Amygdala (tissue), 56 donors: ENCODE measurements around the gene ATP5MC2.
A peak's percentile ranks its signal among the peaks of the same experiment; 100 is the strongest.
"Not testable (repeated sequence)": the region's sequence is repeated elsewhere in the genome, so short reads cannot be mapped to it uniquely, and the experiment has no call there.

ENCODE experiments used
- DNase-seq, 56 donors: peaks; one replicate each; lab custom pipeline; 2025; lab: John Stamatoyannopoulos, UW

The ATP5MC2 gene

GRCh38 chr12:53675701-53676607 is at the start of gene ATP5MC2:
TSS of gene ATP5MC2 (minus strand) at chr12:53676083. CDS start at chr12:53672614, 3,469 bp downstream.
- DNase-seq = peak; percentile 68 to 99 (median 97)

- DNase-seq = no peak
Measured at GRCh38 chr12:53722450-53723041, 46.7 kb upstream of the ATP5MC2 start.

GRCh38 chr12:53720946-53721345 is 45.1 kb upstream of the ATP5MC2 start:
- DNase-seq = no peak

DNA sequence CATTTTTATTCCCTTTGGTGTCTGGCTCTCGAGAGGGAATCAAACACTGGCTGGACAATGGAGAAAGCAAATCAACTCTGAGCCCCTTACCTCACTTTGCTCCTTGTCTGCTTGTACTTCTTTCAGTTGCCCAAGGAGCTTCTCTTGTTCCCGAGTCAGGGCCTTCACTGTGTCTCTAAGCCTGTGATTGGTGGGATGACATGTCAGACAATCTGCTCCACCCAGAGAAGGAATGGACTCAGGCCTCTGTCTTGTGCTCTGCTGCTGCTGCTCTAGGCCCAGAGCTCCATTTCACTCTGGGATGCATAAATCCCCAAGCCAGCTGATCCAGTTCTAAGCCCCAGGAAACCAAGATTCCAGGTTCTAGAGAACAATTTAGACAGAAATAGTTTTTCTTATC is 43.8 kb upstream of the ATP5MC2 start:
- no peak for DNase-seq

DNA sequence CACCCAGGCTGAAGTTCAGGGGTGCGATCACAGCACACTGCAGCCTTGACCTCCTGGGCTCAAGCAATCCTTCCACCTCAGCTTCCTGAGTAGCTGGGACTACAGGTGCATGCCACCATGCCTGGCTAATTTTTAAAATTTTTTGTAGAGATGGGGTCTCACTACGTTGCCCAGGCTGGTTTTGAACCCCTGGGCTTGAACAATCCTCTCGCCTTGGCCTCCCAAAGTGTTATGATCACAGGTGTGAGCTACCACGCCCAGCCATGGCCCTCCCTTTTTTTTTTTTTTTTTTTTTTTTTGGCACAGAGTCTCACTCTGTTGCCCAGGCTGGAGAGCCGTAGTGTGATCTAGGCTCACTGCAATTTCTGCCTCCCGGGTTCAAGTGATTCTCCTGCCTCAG is 42.7 kb upstream of the ATP5MC2 start:
- DNase-seq = not testable (repeated sequence)

GRCh38 chr12:53717319-53717718 is 41.4 kb upstream of the ATP5MC2 start:
- no peak for DNase-seq

GRCh38 chr12:53714004-53714403 is 38.1 kb upstream of the ATP5MC2 start:
- DNase-seq = no peak

DNA sequence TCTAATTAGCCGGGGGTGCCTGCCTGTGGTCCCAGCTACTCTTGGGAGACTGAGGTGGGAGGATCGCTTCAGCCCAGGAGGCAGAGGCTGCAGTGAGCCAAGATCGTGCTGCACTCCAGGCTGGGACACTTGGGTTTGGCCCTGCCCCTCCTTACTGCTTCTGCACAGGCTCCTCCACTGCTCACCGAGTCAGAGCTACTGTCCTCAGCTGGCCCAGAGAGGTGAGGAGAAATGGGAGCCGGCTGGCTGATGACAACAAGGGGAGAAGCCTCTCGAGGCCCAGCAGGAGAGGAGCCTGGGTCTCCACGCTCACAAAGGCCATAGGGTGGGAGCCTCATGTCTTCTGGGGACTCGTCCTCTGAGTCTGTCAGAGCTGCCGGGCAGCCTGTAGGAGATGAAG is 37.6 kb upstream of the ATP5MC2 start:
- DNase-seq = no peak

- peak in 2 of 56 donors; percentile 8 to 11 for DNase-seq
Measured at GRCh38 chr12:53712059-53712643, 36.3 kb upstream of the ATP5MC2 start.

DNA sequence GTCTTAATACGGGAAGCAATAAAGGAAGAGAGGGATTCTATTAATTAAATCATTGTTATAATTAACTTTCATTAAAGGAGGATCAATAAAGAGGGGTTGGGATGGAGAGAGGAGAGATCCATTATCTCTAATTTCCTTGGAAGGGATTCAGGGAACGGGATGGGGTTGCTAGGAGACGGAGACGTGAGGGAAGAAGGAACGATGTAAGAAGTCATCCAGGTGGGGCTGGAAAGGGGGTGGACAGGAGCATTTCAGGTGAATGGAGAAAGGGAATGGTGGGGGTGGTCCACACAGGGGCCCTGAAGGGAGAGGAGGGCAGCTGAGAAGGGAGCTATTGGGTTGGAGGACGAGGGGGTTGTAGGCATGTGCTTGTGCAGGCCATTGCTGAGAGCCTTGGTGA is 34.2 kb upstream of the ATP5MC2 start:
- no peak for DNase-seq

DNA sequence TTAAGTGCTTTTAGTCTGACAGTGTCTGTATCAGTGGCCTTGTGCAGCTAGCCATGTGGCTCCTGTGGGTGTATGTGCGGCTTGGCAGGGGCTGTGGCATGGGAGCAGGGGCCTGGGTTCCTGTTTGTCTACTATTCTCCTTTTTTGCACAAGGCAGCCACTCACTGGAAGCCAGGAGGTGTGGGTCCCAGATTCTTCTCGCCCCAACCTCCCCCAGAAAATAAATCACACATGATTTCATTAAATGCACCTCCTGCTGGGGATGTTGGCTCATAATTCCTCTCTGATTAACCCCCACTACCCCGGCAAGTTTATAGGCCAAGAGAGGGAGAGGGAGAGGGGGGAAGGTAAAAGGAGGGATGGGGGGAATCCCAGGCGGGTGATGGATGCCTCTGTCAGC is 33.8 kb upstream of the ATP5MC2 start:
- no peak for DNase-seq

DNA sequence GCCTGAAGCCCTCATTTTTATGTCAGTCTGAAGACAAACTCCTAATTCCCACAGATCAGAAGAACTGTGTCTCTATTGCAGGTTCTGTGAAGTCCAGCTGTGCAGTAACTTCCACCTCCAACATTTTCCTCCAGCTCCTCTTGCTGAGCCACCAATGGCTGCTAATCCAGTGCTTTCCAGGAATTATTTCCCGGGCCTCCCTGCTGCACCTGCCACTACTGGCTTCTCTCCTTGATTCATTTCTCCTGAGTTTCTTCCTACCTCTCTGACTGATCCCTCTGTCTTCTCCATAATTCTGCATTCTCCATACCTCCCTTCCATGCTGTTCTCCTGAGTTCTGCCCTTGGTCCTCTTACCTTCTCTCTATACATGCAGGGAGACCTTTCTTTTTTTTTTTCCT is 30.2 kb upstream of the ATP5MC2 start:
- DNase-seq = no peak

DNA sequence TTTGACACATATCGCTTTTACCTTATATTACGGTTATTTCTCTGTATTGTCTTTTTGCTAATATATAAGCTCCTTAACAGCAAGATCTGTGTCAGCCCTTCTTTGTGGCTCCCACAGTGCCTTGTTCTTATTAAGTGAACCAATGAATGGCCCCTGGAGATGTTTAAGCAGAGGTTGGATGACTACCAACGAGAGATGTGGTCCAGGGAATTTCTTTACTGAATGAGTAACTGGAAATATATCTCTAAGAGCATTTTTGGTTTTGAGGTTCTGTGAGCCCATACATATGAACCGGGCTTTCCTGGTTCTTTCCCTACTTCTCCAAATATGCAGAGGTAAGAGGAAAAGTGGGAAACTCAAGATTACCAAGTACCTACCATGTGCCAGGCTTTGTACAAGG is 27.9 kb upstream of the ATP5MC2 start:
- DNase-seq = no peak

DNA sequence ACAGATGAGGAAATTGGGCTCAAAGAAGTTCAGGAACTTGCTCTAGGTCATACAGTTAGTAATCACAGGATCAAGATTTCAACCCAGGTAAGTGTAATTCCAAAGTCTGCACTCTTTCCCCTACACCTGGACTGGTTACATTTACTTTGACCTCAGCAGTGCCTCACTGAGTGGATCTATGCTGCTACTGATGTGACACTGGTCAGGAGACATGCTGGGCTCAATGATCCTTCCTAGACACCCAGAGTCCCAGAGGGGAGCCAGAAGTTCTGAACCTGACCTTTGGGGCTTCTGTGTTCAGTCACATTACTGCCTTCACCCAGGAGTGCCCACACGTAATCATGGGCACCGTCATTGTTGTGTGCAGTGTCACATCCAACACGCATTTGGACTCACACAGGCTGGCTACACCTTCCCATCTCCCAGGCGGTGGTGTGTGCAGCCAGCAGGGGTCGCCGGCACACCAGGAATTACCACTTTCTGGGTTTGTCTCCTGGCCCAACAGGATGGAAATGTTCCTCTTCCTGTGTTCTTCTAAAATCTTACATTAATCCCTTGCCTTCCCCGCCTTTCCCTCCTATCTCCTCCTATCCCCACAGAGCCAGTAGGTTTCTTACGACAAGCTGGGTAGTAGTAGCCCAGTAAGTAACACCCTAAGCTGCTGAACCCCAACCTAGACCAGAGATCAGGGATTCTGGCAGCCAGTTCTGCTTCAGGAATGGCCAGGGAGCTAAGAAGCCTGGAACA is 25.8 kb upstream of the ATP5MC2 start:
- peak in 55 of 56 donors; percentile 16 to 86 (median 60) for DNase-seq

DNA sequence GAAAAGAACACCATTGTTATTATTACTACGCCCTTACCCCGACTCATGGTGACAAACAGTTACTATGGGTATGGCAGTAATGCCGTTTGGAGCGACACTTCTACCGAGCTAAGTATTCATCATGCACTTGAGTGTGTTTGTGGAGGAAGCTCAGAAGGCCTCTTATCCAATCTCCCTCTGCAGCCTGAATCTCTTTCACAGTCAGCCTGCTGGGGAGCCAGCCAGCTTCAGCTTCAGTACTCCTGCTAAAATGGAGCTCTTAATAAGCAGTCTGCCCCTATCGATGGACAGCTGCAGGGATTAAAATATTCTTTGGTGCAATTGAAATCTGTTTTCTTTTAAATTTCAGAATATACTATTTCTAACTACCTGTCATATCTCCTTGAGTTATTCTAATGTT is 24.7 kb upstream of the ATP5MC2 start:
- DNase-seq = peak in 17 of 56 donors; percentile 5 to 56 (median 18)

DNA sequence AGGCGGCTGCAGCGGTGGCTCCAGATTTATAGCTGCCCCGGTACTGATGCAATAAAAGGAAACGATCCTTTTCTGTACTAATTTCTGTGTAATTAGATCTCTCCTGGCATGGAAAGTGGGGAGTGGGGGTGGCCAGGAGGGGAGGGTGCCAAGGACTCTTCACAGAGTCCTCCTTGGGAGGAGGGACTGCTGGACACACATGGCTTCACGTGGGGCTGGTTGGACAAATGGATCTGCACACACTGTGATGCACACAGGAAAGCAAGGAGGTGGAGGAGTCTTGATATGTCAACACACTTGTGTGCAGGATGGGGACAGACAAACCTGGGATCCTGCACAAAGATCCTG is 23.8 kb upstream of the ATP5MC2 start:
- no peak for DNase-seq

GRCh38 chr12:53698948-53699677 is 23.2 kb upstream of the ATP5MC2 start:
- DNase-seq = no peak

- DNase-seq = peak in 1 of 56 donors; percentile 8
Measured at GRCh38 chr12:53696655-53697331, 20.9 kb upstream of the ATP5MC2 start.

- peak in 51 of 56 donors; percentile 20 to 89 (median 60) for DNase-seq
Measured at GRCh38 chr12:53696285-53696654, 20.4 kb upstream of the ATP5MC2 start.
